Measurements from ENCODE around the gene KCNN3. TPM values are rescaled to one million over a fixed set of nuclear protein-coding genes. Genes with fewer than 3 reads are reported as not detected.

Gene KCNN3
- total RNA-seq, 6 donors from 2014 or later, result 2.7 to 6.6 (median 3.7) TPM

GRCh38 chr1:154792899-154793298 lies 77.2 kb downstream of the KCNN3 start:
- no peak for DNase-seq
- Histone ChIP-seq H3K4me3 (no peak overlapping the region), H3K27ac (no peak overlapping the region), H3K27me3 (no peaks in the 10 kb centered on the region), H3K9me3 (no peaks in the 10 kb centered on the region), H3K4me1 (no peaks in the 10 kb centered on the region), H3K36me3 (no peaks in the 10 kb centered on the region)
- ATAC-seq (ENCODE audit: low FRiP score in 2 of 2), result no peak
- TF ChIP-seq EP300 (IDR thresholded peaks at IDR 0.05) (no peak), POLR2A (IDR thresholded peaks at IDR 0.05) (no peak), POLR2AphosphoS5 (IDR thresholded peaks at IDR 0.05) (no peak)
- TF ChIP-seq, protein P1, sequence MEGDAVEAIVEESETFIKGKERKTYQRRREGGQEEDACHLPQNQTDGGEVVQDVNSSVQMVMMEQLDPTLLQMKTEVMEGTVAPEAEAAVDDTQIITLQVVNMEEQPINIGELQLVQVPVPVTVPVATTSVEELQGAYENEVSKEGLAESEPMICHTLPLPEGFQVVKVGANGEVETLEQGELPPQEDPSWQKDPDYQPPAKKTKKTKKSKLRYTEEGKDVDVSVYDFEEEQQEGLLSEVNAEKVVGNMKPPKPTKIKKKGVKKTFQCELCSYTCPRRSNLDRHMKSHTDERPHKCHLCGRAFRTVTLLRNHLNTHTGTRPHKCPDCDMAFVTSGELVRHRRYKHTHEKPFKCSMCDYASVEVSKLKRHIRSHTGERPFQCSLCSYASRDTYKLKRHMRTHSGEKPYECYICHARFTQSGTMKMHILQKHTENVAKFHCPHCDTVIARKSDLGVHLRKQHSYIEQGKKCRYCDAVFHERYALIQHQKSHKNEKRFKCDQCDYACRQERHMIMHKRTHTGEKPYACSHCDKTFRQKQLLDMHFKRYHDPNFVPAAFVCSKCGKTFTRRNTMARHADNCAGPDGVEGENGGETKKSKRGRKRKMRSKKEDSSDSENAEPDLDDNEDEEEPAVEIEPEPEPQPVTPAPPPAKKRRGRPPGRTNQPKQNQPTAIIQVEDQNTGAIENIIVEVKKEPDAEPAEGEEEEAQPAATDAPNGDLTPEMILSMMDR (IDR thresholded peaks at IDR 0.05), result no peak
- WGBS, 2 donors, result 55 to 56% methylated on average over 3 of the region's 3 CpGs

GRCh38 chr1:154791292-154792166 lies 78.6 kb downstream of the KCNN3 start:
- ATAC-seq (ENCODE audit: low FRiP score in 2 of 2) (no peak), DNase-seq (peak in 1 of 2 donors; percentile 30)
- H3K27me3 ChIP-seq, result no peaks in the 10 kb centered on the region
- no peaks in the 10 kb centered on the region for H3K9me3 ChIP-seq
- TF ChIP-seq, protein P1 (IDR thresholded peaks at IDR 0.05), result no peak
- TF ChIP-seq POLR2AphosphoS5 (IDR thresholded peaks at IDR 0.05), result no peak
- TF ChIP-seq POLR2A (IDR thresholded peaks at IDR 0.05), result no peak
- TF ChIP-seq EP300 (IDR thresholded peaks at IDR 0.05), result no peak
- no peak overlapping the region for H3K4me3 ChIP-seq
- no peak overlapping the region for H3K27ac ChIP-seq
- 34 to 39% methylated on average over 13 of the region's 13 CpGs for WGBS, 2 donors
- no peaks in the 10 kb centered on the region for H3K4me1 ChIP-seq
- H3K36me3 ChIP-seq, result no peaks in the 10 kb centered on the region

DNA sequence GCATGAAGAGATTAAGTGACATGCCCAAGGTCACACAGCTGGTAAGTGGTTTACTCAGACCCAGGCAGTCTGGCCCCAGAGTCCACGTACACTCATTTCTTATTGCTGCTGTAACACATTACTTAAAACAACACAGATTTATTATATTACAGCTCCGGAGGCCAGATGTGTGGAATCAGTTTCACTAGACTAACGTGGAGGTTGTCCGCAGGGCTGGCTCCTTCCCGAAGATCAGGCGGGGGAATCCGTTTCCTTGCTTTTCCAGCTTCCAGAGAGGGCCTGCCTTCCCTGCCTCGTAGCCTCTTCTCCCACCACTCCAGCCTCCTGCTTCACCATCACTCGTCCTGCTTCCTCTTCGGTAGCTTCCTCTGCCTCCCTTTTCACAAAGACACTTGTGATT lies 81.2 kb downstream of the KCNN3 start:
- WGBS, 2 donors, result 71 to 81% methylated on average over 10 of the region's 10 CpGs
- H3K4me1 ChIP-seq, result no peaks in the 10 kb centered on the region
- H3K27ac ChIP-seq, result no peak overlapping the region
- H3K36me3 ChIP-seq, result no peaks in the 10 kb centered on the region
- H3K9me3 ChIP-seq, result no peaks in the 10 kb centered on the region
- ATAC-seq (ENCODE audit: low FRiP score in 2 of 2) (no peak), DNase-seq (no peak)
- no peak overlapping the region for H3K4me3 ChIP-seq
- H3K27me3 ChIP-seq, result no peaks in the 10 kb centered on the region
- TF ChIP-seq, protein P1 (IDR thresholded peaks at IDR 0.05), result no peak
- TF ChIP-seq EP300 (IDR thresholded peaks at IDR 0.05), result no peak
- no peak for TF ChIP-seq POLR2A (IDR thresholded peaks at IDR 0.05)
- no peak for TF ChIP-seq POLR2AphosphoS5 (IDR thresholded peaks at IDR 0.05)

DNA sequence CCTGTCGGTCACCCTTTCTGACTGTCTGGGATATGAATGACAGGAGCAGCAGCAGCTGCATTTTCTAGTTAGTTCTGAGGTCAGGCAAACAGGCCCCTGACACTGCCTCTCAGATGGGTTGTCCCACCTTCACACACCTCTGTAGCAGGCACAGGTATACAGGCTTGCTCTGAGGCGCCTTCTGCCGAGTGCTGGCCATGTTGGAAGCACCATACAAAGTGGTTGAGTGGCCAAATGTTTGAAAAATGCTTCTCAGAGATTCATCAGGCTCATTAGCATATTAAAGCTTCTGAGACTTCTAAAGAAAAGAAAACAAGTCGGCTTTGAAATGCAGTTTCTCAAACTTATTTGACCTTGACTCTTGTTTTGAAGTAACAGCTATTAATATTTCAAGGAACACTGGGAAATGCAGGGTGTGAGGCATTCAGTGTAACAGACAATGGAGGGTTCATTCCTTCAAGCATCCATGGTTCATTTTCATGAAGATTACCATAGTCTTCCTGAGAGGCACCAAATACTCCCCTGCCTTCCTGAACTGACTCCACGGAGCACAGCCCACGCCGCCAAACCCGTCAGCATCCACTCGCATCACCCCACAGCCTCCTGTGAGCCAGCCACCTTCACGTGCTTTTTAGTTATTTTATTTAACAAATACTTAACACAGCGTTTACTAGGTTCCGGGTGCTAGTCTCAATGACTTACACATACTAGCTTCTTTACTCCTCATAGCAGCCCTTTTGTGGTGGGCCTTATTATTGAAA lies 81.8 kb downstream of the KCNN3 start:
- ATAC-seq (ENCODE audit: low FRiP score in 2 of 2) (no peak), DNase-seq (no peak)
- no peaks in the 10 kb centered on the region for H3K4me1 ChIP-seq
- H3K27me3 ChIP-seq, result no peaks in the 10 kb centered on the region
- WGBS, 2 donors, result 86 to 89% methylated on average over 11 to 12 of the region's 12 CpGs
- no peaks in the 10 kb centered on the region for H3K9me3 ChIP-seq
- no peaks in the 10 kb centered on the region for H3K36me3 ChIP-seq
- H3K27ac ChIP-seq, result no peak overlapping the region
- TF ChIP-seq EP300 (IDR thresholded peaks at IDR 0.05), result no peak
- TF ChIP-seq POLR2AphosphoS5 (IDR thresholded peaks at IDR 0.05), result no peak
- TF ChIP-seq, protein P1 (IDR thresholded peaks at IDR 0.05), result no peak
- H3K4me3 ChIP-seq, result no peak overlapping the region
